A549 treated with AZD2906 at 1 μM for 4 hours (cell line): ENCODE data around the gene S1PR2. TPM values are rescaled to one million over a fixed set of nuclear protein-coding genes. Genes with fewer than 3 reads are reported as not detected.

ENCODE experiments used
- total RNA-seq: library from RNA; stranded (reverse); fragments of 200-300 nt; extraction: Qiagen RNA extraction; gene quantifications from 5 replicates; pipeline ENCODE4 v1.2.3, GENCODE V29; 2022

Gene S1PR2, protein sequence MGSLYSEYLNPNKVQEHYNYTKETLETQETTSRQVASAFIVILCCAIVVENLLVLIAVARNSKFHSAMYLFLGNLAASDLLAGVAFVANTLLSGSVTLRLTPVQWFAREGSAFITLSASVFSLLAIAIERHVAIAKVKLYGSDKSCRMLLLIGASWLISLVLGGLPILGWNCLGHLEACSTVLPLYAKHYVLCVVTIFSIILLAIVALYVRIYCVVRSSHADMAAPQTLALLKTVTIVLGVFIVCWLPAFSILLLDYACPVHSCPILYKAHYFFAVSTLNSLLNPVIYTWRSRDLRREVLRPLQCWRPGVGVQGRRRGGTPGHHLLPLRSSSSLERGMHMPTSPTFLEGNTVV
- 0.38 to 1.1 TPM (median 0.68 TPM) in 5 replicates for total RNA-seq

DNA sequence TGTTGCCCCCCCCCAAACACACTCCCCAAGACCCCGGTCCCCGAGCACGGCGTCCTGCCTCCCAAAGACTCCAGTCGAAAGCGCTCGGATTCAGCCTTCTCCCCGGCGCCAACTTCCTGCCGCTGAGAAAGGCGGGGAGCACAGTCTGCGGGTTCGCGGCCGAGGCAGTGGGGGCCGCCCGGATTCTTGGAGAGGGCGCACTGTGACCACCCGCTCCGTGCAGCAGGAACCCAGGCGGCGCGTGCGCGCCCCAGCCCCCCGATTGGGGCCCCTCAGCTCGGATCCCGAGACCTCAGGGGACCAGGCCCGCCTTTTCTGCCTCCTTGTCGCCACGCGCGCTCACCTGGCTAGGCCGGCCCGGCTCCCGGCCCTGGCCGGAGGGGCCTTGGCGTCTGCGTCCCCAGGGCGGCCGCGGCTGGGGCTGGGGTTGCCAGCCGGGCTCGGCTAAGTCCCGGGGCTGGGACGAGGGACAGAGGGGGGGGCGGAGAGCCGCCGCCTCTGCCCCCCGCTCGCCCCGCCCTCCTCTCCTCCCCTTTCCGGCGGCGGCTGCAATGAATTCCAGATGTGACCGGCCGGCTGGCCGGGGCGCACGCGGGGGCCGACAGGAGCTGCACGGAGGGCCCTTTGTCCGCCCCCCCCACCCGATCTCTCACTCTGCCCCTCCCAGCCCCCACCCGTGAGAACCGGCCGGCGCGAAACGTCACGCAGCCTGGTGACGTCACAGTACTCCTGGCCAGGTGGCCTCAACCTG is at the start of gene S1PR2:
Gene S1PR2 (minus strand): TSS at position 471 of the 751 bp plus-strand sequence. CDS start 6,426 bp downstream, outside the sequence.

DNA sequence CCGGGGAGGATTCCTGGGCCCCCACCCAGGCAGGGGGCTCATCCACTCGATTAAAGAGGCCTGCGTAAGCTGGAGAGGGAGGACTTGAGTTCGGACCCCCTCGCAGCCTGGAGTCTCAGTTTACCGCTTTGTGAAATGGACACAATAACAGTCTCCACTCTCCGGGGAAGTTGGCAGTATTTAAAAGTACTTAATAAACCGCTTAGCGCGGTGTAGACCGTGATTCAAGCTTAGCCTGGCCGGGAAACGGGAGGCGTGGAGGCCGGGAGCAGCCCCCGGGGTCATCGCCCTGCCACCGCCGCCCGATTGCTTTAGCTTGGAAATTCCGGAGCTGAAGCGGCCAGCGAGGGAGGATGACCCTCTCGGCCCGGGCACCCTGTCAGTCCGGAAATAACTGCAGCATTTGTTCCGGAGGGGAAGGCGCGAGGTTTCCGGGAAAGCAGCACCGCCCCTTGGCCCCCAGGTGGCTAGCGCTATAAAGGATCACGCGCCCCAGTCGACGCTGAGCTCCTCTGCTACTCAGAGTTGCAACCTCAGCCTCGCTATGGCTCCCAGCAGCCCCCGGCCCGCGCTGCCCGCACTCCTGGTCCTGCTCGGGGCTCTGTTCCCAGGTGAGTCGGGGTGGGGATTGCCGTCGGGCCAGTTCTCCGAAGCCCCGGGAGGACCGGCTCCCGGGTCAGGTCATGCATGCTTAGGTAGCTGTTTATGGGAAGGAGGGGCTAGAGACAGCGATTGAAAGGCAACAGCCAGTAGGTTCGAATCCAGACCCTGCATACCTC is 39.7 kb upstream of the S1PR2 start, which contains the start of gene ICAM1:
Gene ICAM1 (plus strand): TSS at position 505 of the 779 bp plus-strand sequence. CDS start 40 bp downstream, at position 545.

DNA sequence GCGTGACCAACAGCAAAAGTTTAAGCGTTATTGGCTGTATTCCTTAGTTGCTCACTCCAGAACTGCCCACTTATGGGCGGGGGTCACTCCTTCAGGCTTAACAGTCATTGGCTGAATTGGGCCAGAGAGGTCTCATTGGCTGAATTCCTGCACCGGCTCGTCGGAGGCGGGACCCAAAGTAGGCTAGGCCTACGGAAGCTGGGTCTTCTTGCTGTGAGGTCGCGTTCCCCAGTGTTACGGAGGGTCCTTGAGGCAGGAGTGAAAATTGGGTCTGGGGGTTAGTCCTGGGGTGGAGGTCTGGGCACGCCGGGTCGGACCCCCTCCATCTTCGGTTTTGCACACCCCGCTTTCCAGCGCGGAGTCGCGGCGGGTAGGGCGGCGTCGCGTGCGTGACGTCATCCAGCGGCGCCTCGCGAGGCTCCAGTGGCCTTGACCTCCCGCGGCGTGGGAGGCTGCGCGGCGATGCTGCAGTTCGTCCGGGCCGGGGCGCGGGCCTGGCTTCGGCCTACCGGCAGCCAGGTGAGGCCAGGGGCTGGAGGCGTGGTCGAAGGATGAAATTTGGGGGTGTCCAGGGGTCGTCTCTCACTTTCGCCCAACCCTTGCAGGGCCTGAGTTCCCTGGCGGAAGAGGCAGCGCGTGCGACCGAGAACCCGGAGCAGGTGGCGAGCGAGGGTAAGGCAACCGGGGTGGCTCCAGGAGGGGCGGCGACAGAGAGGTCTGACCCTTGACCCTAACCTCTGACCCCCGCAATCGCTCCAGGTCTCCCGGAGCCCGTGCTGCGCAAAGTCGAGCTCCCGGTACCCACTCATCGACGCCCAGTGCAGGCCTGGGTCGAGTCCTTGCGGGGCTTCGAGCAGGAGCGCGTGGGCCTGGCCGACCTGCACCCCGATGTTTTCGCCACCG is 20.9 kb upstream of the S1PR2 start, which contains the start of gene MRPL4:
Gene MRPL4 (plus strand): TSS at position 423 of the 903 bp plus-strand sequence. CDS start 40 bp downstream, at position 463.

DNA sequence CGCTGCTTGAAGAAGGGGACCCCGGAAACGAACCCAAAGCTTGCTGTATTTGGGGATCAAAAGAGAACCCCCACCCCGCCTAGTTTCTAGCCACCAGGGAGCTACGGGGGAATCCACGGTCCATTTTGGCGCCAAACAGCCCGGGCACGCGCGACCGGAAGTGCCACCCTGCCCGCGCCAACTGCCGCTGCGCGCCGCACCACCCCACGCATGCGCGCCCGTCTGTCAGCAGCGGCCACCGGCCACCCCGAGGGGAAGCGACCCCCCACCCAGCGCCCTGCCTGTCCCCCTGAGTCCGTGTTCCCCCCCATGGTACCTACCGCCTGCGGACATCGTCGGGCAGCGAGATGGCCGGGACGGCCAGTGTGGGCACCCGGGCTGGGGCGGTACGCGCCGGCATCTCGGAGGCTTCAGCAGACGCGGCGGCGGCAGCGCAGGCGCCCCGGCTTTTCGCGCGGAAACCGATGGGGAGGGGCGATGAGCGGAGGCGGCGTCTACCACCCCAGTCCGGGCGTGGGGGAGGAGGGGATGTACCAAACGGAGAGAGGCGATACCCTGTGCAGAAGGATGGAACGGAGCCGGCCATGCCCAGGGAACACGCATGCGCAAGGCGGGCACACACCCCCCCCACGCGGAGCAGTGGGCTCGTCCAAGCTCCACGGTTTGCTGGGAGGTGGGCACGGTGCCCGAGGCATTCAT is 36.5 kb downstream of the S1PR2 start, which contains the start of gene DNMT1:
Gene DNMT1 (minus strand): TSS at position 454 of the 699 bp plus-strand sequence. CDS start 54 bp downstream, at position 400.

Other genes starting within 250 kb of the S1PR2 start
- 2.6 to 3.6 TPM (median 2.9 TPM) in 5 replicates for gene COL5A3, start 220.8 kb downstream of the S1PR2 start, total RNA-seq
- gene RDH8, start 217.8 kb downstream of the S1PR2 start, total RNA-seq = 0.07 to 0.31 TPM (median 0.26 TPM) in 5 replicates
- 6.6 to 7.5 TPM (median 7.3 TPM) in 5 replicates for gene SHFL, start 145.0 kb downstream of the S1PR2 start, total RNA-seq
- 0.05 to 0.10 TPM (median 0.08 TPM) in 5 replicates for gene ANGPTL6, start 128.7 kb downstream of the S1PR2 start, total RNA-seq
- 38.9 to 56.7 TPM (median 51.1 TPM) in 5 replicates for gene PPAN, start 125.0 kb downstream of the S1PR2 start, total RNA-seq
- 5.2 to 12.0 TPM (median 7.1 TPM) in 5 replicates for gene P2RY11, start 119.6 kb downstream of the S1PR2 start, total RNA-seq
- gene EIF3G, start 111.4 kb downstream of the S1PR2 start, total RNA-seq = 151 to 180 TPM (median 165 TPM) in 5 replicates
- 52.4 to 61.5 TPM (median 57.3 TPM) in 5 replicates for gene DNMT1, start 36.4 kb downstream of the S1PR2 start, total RNA-seq
- 53.8 to 80.9 TPM (median 73.2 TPM) in 5 replicates for gene MRPL4, start 20.9 kb upstream of the S1PR2 start, total RNA-seq
- gene ICAM1, start 39.8 kb upstream of the S1PR2 start, total RNA-seq = 2.5 to 5.4 TPM (median 3.9 TPM) in 5 replicates
- gene ICAM4, start 55.6 kb upstream of the S1PR2 start, total RNA-seq = 0.08 to 0.12 TPM (median 0.11 TPM) in 4 of 5 replicates, not detected in the other
- gene ICAM5, start 58.6 kb upstream of the S1PR2 start, total RNA-seq = 0.58 to 1.0 TPM (median 0.84 TPM) in 5 replicates
- gene ZGLP1, start 78.5 kb upstream of the S1PR2 start, total RNA-seq = 0.79 to 2.7 TPM (median 1.7 TPM) in 5 replicates
- 17.5 to 35.4 TPM (median 33.0 TPM) in 5 replicates for gene FDX2, start 84.7 kb upstream of the S1PR2 start, total RNA-seq
- 22.9 to 30.6 TPM (median 28.8 TPM) in 5 replicates for gene RAVER1, start 102.2 kb upstream of the S1PR2 start, total RNA-seq
- 6.2 to 9.8 TPM (median 8.2 TPM) in 5 replicates for gene ICAM3, start 108.3 kb upstream of the S1PR2 start, total RNA-seq
- 28.2 to 42.9 TPM (median 38.1 TPM) in 5 replicates for gene TYK2, start 149.2 kb upstream of the S1PR2 start, total RNA-seq
- gene CDC37, start 172.2 kb upstream of the S1PR2 start, total RNA-seq = 154 to 196 TPM (median 180 TPM) in 5 replicates
- gene PDE4A, start 189.2 kb upstream of the S1PR2 start, total RNA-seq = 3.8 to 4.7 TPM (median 4.1 TPM) in 5 replicates